Measurements from ENCODE around the gene SNRPD2. TPM values are rescaled to one million over a fixed set of nuclear protein-coding genes. Genes with fewer than 3 reads are reported as not detected.
"Not testable (repeated sequence)": the region's sequence is repeated elsewhere in the genome, so short reads cannot be mapped to it uniquely, and the experiment has no call there.

The SNRPD2 gene
- polyA plus RNA-seq: 249 TPM
- long read RNA-seq, donor 1, transcript SNRPD2-201 (3 exons, 901 nt): major isoform, 84 of 99 reads
- long read RNA-seq, donor 1, partial matches to known transcripts: 13 of 99 reads
- long read RNA-seq, donor 1, other reads (novel, unspliced or antisense): 0 of 99 reads
- long read RNA-seq, donor 2, transcript SNRPD2-201 (3 exons, 901 nt): major isoform, 218 of 281 reads
- long read RNA-seq, donor 2, partial matches to known transcripts: 53 of 281 reads
- long read RNA-seq, donor 2, other reads (novel, unspliced or antisense): 9 of 281 reads
- long read RNA-seq, donor 3, transcript SNRPD2-201 (3 exons, 901 nt): major isoform, 303 of 428 reads
- long read RNA-seq, donor 3, partial matches to known transcripts: 122 of 428 reads
- long read RNA-seq, donor 3, other reads (novel, unspliced or antisense): 0 of 428 reads
- long read RNA-seq, donor 4, transcript SNRPD2-201 (3 exons, 901 nt): major isoform, 33 of 33 reads
- long read RNA-seq, donor 4, partial matches to known transcripts: 0 of 33 reads
- long read RNA-seq, donor 4, other reads (novel, unspliced or antisense): 0 of 33 reads
- long read RNA-seq, donor 5, transcript SNRPD2-201 (3 exons, 901 nt): major isoform, 108 of 129 reads
- long read RNA-seq, donor 5, partial matches to known transcripts: 16 of 129 reads
- long read RNA-seq, donor 5, other reads (novel, unspliced or antisense): 5 of 129 reads
- long read RNA-seq, donor 6, transcript SNRPD2-201 (3 exons, 901 nt): major isoform, 169 of 208 reads
- long read RNA-seq, donor 6, partial matches to known transcripts: 36 of 208 reads
- long read RNA-seq, donor 6, other reads (novel, unspliced or antisense): 0 of 208 reads
- long read RNA-seq, donor 7, transcript SNRPD2-201 (3 exons, 901 nt): major isoform, 96 of 120 reads
- long read RNA-seq, donor 7, partial matches to known transcripts: 23 of 120 reads
- long read RNA-seq, donor 7, other reads (novel, unspliced or antisense): 0 of 120 reads
- long read RNA-seq, donor 8, transcript SNRPD2-201 (3 exons, 901 nt): major isoform, 294 of 324 reads
- long read RNA-seq, donor 8, partial matches to known transcripts: 21 of 324 reads
- long read RNA-seq, donor 8, other reads (novel, unspliced or antisense): 6 of 324 reads
- long read RNA-seq, donor 9, transcript SNRPD2-201 (3 exons, 901 nt): major isoform, 215 of 272 reads
- long read RNA-seq, donor 9, partial matches to known transcripts: 48 of 272 reads
- long read RNA-seq, donor 9, other reads (novel, unspliced or antisense): 8 of 272 reads
- long read RNA-seq, donor 10, transcript SNRPD2-201 (3 exons, 901 nt): major isoform, 177 of 209 reads
- long read RNA-seq, donor 10, partial matches to known transcripts: 25 of 209 reads
- long read RNA-seq, donor 10, other reads (novel, unspliced or antisense): 6 of 209 reads
- long read RNA-seq, donor 11, transcript SNRPD2-201 (3 exons, 901 nt): major isoform, 140 of 171 reads
- long read RNA-seq, donor 11, partial matches to known transcripts: 25 of 171 reads
- long read RNA-seq, donor 11, other reads (novel, unspliced or antisense): 5 of 171 reads

DNA sequence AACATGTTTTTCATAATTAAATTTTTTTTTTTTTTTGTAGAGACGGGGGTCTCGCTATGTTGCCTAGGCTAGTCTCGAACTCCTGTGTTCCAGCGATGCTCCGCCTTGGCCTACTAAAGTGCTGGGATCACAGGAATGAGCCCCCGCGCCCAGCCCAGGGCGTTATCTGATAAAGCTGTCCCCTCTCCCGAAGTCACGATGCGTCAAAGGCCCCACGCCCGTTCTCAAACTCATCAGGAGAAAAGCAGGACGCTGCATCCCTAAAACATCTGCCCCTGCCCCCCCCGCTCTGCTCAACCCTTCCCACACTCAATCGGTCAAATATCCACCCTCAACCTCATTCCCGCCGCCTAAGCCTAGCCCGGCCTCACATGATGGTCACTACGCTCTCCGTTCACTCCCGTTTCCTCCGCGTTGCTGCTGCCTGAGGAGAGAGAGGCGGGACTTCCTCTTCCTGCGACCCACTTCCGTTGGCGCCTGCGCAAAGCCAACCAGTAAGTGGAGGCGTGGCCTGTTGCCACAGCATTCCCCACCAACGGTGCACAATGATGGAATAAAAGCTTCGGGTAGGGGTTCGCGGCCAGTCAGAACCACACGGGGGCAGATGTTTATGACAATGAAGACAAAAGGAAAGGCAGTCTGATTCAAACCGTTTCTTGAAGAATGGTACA, at the start of gene SNRPD2:
Gene SNRPD2 (minus strand): TSS at position 438 of the 671 bp plus-strand sequence. CDS start 65 bp downstream, at position 373.
- DNase-seq: peak; percentile 95 to 97
- Histone ChIP-seq H3K9me3 (ENCODE audit: control insufficient read depth, low read depth, low read length) (no peaks in the 10 kb centered on the region), H3K27me3 (ENCODE audit: control insufficient read depth, insufficient read depth, low read length) (no peaks in the 10 kb centered on the region), H3K27ac (ENCODE audit: low read length) (peak within 1 kb of the TSS; percentile 88), H3K4me1 (ENCODE audit: control insufficient read depth, insufficient read depth, low read length) (peaks cover 6% of the 10 kb centered on the region), H3K4me3 (ENCODE audit: low read length) (peak within 1 kb of the TSS; percentile 91), H3K36me3 (ENCODE audit: control insufficient read depth, insufficient read depth, low read length) (peaks cover 30% of the 10 kb centered on the region)
- WGBS (ENCODE audit: insufficient coverage, low lambda C conversion rate): no CpG with 5 or more reads among the region's 36 CpGs

DNA sequence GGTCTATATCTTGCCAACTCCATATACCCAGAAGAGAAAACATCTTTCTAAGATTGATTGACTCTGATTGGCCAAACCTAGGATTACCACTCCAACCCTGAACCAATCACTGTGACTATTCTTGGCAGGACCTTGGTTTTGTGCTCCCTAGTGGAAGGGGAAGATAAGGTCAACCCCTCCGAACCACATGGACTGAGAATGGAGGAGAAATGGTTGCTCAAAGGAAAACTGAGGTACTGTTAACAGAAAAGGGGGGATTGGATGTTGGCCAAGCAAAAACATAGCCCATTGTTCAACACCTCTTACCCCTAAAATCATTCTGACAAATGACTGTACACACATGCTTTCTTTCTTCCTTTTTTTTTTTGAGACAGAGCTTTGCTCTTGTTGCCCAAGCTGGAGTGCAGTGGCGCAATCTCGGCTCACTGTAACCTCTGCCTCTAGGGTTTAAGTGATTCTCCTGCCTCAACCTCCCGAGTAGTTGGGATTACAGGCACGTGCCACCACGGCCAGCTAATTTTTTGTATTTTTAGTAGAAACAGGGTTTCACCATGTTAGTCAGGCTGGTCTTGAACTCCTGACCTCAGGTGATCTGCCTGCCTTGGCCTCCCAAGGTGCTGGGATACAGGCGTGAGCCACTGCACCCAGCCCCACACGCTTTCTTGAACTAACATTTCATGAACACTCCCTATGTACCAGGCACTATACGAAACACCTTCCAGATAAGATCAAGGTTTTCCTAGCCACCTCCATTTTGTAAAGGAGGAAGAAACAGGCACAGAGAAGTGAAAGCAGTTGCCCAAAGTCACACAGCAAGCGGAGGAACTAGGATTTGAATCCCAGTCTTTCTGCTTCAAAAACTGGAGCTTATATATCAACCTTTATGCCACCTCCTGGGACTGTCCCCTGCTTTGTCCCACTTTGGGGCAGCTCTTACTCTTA, 48.0 kb upstream of the SNRPD2 start:
- H3K4me1 ChIP-seq (ENCODE audit: control insufficient read depth, insufficient read depth, low read length): no peaks in the 10 kb centered on the region
- peaks cover 4% of the 10 kb centered on the region for H3K27me3 ChIP-seq (ENCODE audit: control insufficient read depth, insufficient read depth, low read length)
- H3K27ac ChIP-seq (ENCODE audit: low read length): no peak overlapping the region
- H3K36me3 ChIP-seq (ENCODE audit: control insufficient read depth, insufficient read depth, low read length): no peaks in the 10 kb centered on the region
- H3K9me3 ChIP-seq (ENCODE audit: control insufficient read depth, low read depth, low read length): no peaks in the 10 kb centered on the region
- DNase-seq: no peak
- WGBS (ENCODE audit: insufficient coverage, low lambda C conversion rate): no CpG with 5 or more reads among the region's 10 CpGs
- H3K4me3 ChIP-seq (ENCODE audit: low read length): no peak overlapping the region

DNA sequence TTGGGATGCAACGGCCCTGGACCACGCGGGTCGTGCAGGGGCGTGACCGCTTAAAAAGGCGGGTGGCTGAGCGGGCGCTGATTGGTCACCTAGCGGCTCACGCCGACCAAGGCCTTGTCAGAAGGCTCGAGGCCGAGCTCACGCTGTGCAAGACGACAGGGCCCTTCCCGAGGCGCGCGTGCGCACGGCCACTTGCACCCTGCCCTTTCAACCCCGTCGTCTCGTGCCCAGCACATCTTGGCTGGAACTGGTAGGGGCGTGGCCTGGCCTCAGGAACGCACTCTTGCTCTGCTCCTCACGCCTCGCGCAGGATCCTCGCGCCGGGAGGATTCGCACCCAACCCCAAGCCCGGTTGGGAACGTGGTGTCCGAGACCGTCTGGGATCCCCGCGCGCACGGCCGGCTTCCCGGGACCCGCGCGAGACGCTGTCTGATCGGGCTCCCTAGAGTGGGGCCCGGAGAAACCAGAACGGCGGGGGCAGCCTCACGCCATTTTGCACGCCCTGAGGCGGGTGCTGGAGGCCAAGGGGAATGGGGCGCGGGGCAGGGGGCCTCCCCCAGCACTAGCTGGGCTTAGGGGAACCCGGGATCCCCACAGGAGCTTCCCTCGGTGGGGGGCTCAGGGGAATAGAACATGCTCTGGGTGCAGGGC, 41.5 kb upstream of the SNRPD2 start, which contains the start of gene MEIOSIN:
Gene MEIOSIN (plus strand): TSS at position 280 of the 651 bp plus-strand sequence. CDS start 1,938 bp downstream, outside the sequence.
- H3K27ac ChIP-seq (ENCODE audit: low read length): no peak within 1 kb of the TSS
- no peaks in the 10 kb centered on the region for H3K4me1 ChIP-seq (ENCODE audit: control insufficient read depth, insufficient read depth, low read length)
- H3K36me3 ChIP-seq (ENCODE audit: control insufficient read depth, insufficient read depth, low read length): no peaks in the 10 kb centered on the region
- H3K9me3 ChIP-seq (ENCODE audit: control insufficient read depth, low read depth, low read length): peaks cover 5% of the 10 kb centered on the region
- WGBS (ENCODE audit: insufficient coverage, low lambda C conversion rate): 100% methylated on average over 1 of the region's 59 CpGs
- no peaks in the 10 kb centered on the region for H3K27me3 ChIP-seq (ENCODE audit: control insufficient read depth, insufficient read depth, low read length)
- no peak within 1 kb of the TSS for H3K4me3 ChIP-seq (ENCODE audit: low read length)
- no peak for DNase-seq

DNA sequence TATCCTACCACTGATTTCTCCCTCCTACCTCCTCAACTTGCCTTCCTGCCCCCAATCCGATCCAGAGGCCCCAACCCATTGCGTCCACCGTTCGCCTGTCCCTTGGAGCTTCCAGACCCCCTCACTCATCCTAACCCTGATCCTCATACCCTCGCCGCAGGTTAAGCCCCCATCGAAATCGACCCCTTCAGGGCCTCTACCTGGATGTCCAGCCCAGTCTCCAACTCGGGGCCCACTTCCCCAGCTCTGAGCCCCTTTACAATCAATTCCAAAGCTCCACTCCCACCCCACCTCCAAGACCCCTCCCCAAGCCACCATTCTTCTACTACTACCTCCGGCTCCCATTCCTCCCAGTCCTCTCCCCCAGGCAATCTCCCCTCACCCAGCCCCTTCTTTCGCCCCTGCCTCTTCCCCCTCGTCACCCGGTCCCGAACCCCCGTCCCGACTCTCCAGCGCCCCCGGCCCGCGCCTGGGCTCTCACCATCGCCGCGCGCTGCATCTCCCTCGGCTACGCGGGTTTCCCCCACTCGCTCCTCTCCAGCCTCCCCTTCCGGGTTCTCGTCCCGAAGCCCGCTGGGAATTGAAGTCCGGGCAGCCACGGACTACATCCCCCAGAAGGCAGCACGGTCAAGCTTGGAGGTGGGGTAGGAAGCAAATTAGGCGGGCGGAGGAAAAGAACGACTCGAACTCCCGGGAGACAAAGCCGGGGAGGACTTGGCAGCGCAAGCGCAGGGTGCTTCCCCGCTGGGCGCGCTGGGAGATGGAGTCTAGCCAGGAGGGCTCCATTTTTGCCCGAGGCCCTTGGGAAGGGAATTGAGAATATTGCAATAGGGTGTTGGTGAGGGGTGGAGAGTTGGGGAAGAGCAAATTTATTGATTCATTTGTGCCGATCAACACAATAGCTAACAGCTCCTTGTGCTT, 38.9 kb upstream of the SNRPD2 start, which contains the start of gene FBXO46:
Gene FBXO46 (minus strand): TSS at position 529 of the 921 bp plus-strand sequence. CDS start 17,401 bp downstream, outside the sequence.
- 0% methylated on average over 6 of the region's 48 CpGs for WGBS (ENCODE audit: insufficient coverage, low lambda C conversion rate)
- H3K9me3 ChIP-seq (ENCODE audit: control insufficient read depth, low read depth, low read length): peaks cover 5% of the 10 kb centered on the region
- no peaks in the 10 kb centered on the region for H3K27me3 ChIP-seq (ENCODE audit: control insufficient read depth, insufficient read depth, low read length)
- peaks cover 4% of the 10 kb centered on the region for H3K36me3 ChIP-seq (ENCODE audit: control insufficient read depth, insufficient read depth, low read length)
- peak; percentile 98 to 99 for DNase-seq
- H3K4me3 ChIP-seq (ENCODE audit: low read length): peak within 1 kb of the TSS; percentile 83
- peak within 1 kb of the TSS; percentile 14 for H3K27ac ChIP-seq (ENCODE audit: low read length)
- H3K4me1 ChIP-seq (ENCODE audit: control insufficient read depth, insufficient read depth, low read length): no peaks in the 10 kb centered on the region

DNA sequence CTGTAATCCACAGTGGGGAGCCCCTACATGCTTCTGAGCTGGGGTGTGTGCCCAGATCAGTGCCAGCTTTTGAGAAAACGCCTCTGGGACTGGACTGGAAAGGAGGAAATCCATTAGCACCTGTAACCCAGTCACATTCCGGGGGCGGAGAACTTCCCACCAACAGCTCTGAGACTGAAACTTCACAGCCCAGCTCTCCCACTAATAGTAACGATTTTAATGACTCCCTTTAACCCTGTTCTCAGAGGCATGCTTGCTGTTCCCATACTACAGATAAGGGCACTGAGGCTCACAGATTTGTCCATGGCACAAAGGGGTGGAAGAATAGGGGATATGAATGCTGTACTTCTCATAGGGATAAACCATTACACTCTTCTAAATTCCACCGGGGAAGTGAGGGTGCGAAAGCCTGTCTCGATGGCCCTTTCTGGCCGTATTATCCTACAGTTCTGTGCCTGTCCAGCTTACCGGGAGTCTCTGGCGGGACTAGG, 38.1 kb upstream of the SNRPD2 start:
- H3K27ac ChIP-seq (ENCODE audit: low read length): peak overlapping the region; percentile 14
- peak in 1 of 2 donors; percentile 48 for DNase-seq
- H3K9me3 ChIP-seq (ENCODE audit: control insufficient read depth, low read depth, low read length): peaks cover 5% of the 10 kb centered on the region
- no peaks in the 10 kb centered on the region for H3K4me1 ChIP-seq (ENCODE audit: control insufficient read depth, insufficient read depth, low read length)
- H3K36me3 ChIP-seq (ENCODE audit: control insufficient read depth, insufficient read depth, low read length): peaks cover 4% of the 10 kb centered on the region
- peak overlapping the region; percentile 83 for H3K4me3 ChIP-seq (ENCODE audit: low read length)
- WGBS (ENCODE audit: insufficient coverage, low lambda C conversion rate): no CpG with 5 or more reads among the region's 10 CpGs
- no peaks in the 10 kb centered on the region for H3K27me3 ChIP-seq (ENCODE audit: control insufficient read depth, insufficient read depth, low read length)

DNA sequence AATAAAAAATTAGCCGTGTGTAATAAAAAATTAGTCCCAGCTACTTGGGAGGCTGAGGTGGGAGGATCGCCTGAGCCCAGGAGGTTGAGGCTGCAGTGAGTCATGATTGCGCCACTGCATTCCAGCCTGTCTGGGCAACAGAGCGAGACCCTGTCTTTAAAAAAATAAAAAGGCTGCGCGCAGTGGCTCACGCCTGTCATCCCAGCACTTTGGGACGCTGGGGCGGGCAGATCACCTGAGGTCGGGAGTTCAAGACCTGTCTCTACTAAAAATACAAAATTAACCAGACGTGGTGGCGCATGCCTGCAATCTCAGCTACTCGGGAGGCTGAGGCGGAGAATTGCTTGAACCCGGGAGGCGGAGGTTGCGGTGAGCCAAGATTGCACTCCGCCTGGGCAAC, 36.9 kb upstream of the SNRPD2 start:
- not testable (repeated sequence) for H3K27me3 ChIP-seq (ENCODE audit: control insufficient read depth, insufficient read depth, low read length); H3K4me1 ChIP-seq (ENCODE audit: control insufficient read depth, insufficient read depth, low read length); DNase-seq; H3K9me3 ChIP-seq (ENCODE audit: control insufficient read depth, low read depth, low read length); H3K27ac ChIP-seq (ENCODE audit: low read length); H3K36me3 ChIP-seq (ENCODE audit: control insufficient read depth, insufficient read depth, low read length); H3K4me3 ChIP-seq (ENCODE audit: low read length)
- 100% methylated on average over 3 of the region's 18 CpGs for WGBS (ENCODE audit: insufficient coverage, low lambda C conversion rate)

DNA sequence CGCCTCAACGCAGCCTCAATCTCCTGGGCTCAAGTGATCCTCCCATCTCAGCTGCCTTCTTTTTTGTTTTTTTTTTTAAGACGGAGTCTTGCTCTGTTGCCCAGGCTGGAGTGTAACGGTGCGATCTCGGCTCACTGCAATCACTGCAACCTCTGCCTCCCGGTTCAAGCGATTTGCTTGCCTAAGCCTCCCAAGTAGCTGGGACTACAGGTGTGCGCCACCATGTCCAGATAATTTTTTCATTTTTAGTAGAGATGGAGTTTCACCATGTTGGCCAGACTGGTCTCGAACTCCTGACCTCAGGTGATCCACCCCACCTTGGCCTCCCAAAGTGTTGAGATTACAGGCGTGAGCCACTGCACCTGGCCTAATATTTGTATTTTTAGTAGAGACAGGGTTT, 28.3 kb upstream of the SNRPD2 start:
- Histone ChIP-seq H3K27ac (ENCODE audit: low read length) (peak overlapping the region; percentile 66), H3K4me1 (ENCODE audit: control insufficient read depth, insufficient read depth, low read length) (peaks cover 17% of the 10 kb centered on the region)

More for the DNA sequence above, 28.3 kb upstream of the SNRPD2 start:
- peaks cover 16% of the 10 kb centered on the region for H3K36me3 ChIP-seq (ENCODE audit: control insufficient read depth, insufficient read depth, low read length)
- WGBS (ENCODE audit: insufficient coverage, low lambda C conversion rate): 100% methylated on average over 2 of the region's 11 CpGs
- not testable (repeated sequence) for H3K9me3 ChIP-seq (ENCODE audit: control insufficient read depth, low read depth, low read length); DNase-seq; H3K4me3 ChIP-seq (ENCODE audit: low read length); H3K27me3 ChIP-seq (ENCODE audit: control insufficient read depth, insufficient read depth, low read length)

Measured in large intestine (tissue), 12 donors.